Measurements from ENCODE around the gene CABP1.
"Not testable (repeated sequence)": the region's sequence is repeated elsewhere in the genome, so short reads cannot be mapped to it uniquely, and the experiment has no call there.

The CABP1 gene

DNA sequence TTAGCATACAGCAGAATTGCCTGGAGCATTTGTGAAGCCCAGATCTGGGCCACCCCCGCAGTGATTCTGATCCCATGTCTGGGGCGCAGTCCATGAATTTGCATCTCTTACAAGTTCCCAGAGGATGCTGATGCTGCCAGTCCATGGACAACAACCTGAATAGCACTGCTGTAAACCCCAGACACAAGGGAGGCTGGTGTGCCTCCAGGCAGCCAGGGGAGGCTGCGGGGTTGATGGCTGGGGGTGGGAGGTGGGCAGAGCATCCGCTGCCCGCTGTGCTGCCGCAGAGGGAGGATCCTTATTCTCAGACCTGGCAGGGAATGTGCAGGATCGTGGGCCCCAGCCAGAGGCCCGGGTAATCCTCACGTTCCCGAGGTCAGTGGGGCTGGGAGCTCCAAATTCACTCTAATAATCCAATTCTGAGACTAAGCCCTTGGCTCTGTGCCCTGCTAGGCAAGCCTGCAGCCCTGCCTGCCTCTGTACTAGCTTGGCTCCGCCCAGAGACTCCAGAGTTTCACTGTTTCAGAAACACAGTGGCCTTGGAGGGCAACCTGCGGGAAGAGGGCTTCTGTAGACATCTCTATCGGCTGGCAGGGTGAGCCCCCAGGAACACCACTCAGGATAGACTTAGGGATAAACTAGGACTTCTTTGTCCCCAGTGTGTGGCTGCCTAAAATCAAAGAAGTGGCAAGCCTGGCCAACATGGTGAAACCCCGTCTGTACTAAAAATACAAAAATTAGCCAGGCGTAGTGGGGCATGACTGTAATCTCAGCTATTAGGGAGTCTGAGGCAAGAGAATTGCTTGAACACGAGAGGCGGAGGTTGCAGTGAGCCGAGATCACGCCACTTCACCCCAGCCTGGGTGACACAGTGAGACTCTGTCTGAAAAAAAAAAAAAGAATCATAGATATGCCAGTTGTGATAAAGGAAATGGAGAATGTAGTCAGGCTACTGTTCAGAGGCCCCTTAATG is 28.7 kb downstream of the CABP1 start:
- Mint-ChIP-seq H3K4me3 (no peak overlapping the region), H3K27me3 (no peaks in the 10 kb centered on the region), H3K27ac (no peak overlapping the region), H3K4me1 (peaks cover 1% of the 10 kb centered on the region), H3K9me3 (no peaks in the 10 kb centered on the region), H3K36me3 (ENCODE audit: low read depth) (no peaks in the 10 kb centered on the region)
- ATAC-seq (no peak), DNase-seq (no peak)

DNA sequence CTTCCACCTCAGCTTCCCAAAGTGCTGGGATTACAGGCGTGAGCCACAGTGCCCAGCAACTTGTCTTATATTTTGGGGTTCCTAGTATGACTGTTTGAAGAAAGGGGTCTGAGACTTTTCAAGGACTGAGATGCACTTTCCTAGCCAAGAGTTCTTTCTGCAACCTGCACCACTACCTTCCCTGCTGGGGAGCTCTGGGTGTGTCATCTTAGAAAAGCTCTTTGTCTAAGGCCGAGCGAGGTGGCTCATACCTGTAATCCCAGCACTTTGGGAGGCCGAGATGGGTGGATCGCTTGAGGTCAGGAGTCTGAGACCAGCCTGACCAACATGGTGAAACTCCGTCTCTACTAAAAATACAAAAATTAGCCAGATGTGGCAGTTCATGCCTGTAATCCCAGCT is 29.8 kb downstream of the CABP1 start:
- H3K9me3 Mint-ChIP-seq; H3K36me3 Mint-ChIP-seq (ENCODE audit: low read depth); ATAC-seq; DNase-seq; H3K27ac Mint-ChIP-seq; H3K4me3 Mint-ChIP-seq; H3K4me1 Mint-ChIP-seq; H3K27me3 Mint-ChIP-seq: not testable (repeated sequence)

DNA sequence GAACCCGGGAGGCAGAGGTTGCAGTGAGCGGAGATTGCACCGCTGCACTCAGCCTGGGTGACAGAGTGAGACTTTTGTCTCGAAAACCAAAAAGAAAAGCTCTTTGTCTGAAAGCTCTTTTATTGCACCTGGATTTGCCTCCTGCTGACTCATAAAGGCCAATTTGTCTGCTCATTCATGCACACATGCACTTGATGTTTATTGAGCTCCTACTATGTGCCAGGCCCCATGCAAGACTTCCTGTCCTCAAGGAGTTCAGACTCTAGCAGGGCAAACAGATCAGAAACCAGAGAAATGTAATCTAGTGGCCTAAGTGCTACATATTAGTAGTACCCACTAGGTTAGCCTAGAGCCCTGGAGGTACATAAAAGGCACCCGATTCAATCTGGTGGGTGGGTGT is 30.2 kb downstream of the CABP1 start:
- no peaks in the 10 kb centered on the region for H3K27me3 Mint-ChIP-seq
- no peak overlapping the region for H3K27ac Mint-ChIP-seq
- no peaks in the 10 kb centered on the region for H3K9me3 Mint-ChIP-seq
- H3K4me1 Mint-ChIP-seq, result peaks cover 4% of the 10 kb centered on the region
- no peak overlapping the region for H3K4me3 Mint-ChIP-seq
- no peak for ATAC-seq
- no peak for DNase-seq
- H3K36me3 Mint-ChIP-seq (ENCODE audit: low read depth), result no peaks in the 10 kb centered on the region

DNA sequence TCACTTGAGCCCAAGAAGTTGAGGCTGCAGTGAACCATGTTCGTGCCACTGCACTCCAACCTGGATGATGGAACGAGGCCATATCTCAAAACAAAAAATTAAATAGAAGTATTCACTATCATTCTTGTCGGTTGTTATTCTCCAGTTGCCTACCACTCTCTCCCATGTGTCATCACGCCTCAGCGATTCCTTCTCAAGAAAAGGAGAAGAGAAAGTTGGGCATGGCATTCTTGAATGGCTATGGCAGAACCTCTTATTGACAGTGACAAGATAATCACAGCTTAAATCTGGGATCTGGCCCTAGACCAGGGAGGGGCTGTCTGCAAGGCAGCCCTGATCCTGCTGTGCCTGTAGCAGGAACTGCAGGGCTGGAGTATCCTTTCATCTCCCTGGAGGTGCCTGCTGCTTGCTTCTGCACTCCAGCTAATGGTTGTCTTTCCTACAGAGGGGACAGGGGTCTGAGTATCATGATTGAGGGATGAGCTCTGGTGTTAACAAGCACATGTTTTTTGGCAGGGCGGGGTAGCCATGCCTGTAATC is 33.7 kb downstream of the CABP1 start:
- Mint-ChIP-seq H3K36me3 (ENCODE audit: low read depth) (no peaks in the 10 kb centered on the region), H3K27ac (no peak overlapping the region), H3K4me1 (peaks cover 19% of the 10 kb centered on the region), H3K9me3 (no peaks in the 10 kb centered on the region), H3K4me3 (no peak overlapping the region), H3K27me3 (no peaks in the 10 kb centered on the region)
- no peak for ATAC-seq
- DNase-seq, result no peak

DNA sequence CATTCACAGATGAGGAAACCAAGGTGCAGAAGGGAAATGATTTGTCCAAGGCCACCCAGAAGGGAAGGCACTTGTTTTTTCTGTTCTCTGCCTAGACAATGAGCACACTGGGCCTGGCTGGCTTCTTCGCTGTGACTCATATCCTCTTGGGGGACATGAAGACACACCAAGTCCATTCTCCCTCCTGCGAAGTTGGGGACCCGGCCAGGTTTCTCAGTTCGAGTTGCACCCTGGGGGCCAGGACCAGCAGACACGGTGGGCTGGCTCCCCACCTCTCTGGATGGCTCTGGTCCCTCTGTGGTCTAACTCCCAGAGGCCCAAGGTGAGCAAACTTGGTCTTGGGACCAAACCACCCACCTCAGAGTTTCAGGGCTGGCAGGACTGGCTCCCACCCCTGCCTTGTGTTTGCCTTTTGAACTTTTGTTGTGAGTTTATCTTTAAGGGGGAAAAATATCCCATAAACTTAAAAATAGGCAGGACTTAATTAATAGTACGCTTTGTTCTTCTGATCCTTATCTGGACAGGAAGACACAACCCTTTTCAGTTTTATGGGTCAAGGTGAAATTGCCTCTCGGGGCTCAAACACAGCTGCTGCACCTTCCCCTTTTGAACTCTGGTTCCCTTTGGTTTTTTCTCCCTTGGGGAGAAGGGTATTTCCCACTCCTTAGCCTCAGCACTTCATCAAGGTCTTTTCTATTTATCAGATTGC is 37.5 kb downstream of the CABP1 start:
- ATAC-seq, result peak; percentile 61
- Mint-ChIP-seq H3K27ac (no peak overlapping the region), H3K36me3 (ENCODE audit: low read depth) (no peaks in the 10 kb centered on the region), H3K4me1 (peaks cover 20% of the 10 kb centered on the region), H3K27me3 (no peaks in the 10 kb centered on the region), H3K4me3 (no peak overlapping the region), H3K9me3 (no peaks in the 10 kb centered on the region)
- peak; percentile 30 for DNase-seq

DNA sequence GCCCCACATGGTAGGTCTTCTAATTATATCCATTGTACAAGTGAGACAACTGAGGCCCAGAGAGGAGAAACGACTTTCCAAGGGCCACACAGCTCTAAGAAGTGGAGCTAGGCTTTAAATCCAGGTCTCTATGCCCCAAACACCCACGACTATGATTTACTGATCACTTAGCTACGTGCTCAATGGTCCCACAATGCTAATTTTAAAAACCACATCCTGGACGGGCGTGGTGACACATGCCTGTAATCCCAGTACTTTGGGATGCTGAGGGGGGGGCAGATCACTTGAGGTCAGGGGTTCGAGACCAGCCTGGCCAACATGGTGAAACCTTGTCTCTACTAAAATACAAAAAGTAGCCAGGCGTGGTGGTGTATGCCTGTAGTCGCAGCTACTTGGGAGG is 38.1 kb downstream of the CABP1 start:
- Mint-ChIP-seq H3K27me3 (no peaks in the 10 kb centered on the region), H3K27ac (no peak overlapping the region), H3K9me3 (no peaks in the 10 kb centered on the region), H3K36me3 (ENCODE audit: low read depth) (no peaks in the 10 kb centered on the region), H3K4me3 (no peak overlapping the region), H3K4me1 (peaks cover 20% of the 10 kb centered on the region)
- DNase-seq (peak; percentile 11), ATAC-seq (no peak)

DNA sequence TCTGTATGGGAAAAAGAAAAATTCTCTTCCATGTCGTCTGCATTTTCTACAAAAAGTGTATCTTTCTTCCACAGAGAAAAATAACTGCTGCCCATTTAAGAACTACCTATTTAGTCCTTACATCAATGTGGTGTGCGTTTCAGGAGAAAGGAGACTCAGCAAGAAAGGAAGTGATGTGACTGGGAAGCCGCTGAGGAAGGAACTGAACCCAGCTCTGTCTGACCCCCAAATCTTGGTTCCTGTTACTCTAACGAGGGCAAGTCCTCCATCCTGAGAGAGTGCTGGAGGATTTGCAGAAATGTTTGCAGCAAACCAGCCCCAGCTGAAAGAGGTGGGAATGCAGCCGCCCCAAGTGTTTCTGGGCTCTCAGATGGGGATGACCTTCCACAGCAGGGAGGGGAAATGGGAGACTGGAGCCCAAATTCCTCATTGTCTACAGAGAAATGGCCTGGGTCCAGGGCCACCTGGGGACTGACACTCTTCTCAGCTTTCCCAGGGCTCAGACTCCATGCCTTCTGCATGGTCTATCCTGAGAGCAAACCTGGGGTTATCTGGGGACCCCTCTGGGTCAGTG is 39.8 kb downstream of the CABP1 start:
- ATAC-seq, result no peak
- Mint-ChIP-seq H3K4me3 (no peak overlapping the region), H3K27me3 (no peaks in the 10 kb centered on the region), H3K36me3 (ENCODE audit: low read depth) (no peaks in the 10 kb centered on the region), H3K9me3 (no peaks in the 10 kb centered on the region), H3K4me1 (peaks cover 24% of the 10 kb centered on the region), H3K27ac (no peak overlapping the region)
- no peak for DNase-seq

DNA sequence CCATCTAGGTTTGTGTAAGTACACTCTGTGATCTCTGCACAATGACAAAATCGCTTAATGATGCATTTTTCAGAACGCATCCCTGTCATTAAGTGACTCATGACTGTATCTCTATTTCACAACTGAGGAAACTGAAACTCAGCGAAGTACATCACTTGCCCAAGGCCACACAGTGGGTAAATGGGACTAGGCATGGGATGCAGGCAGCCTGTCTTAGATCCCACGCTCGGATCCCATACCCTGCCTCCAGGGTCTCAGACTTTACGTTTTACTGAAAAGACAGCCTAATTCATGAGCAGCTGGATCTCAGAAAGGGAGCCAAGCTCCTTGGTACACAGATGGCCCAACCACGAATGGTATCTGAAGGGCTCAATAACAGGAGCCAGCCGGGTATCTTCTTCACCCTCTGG is 44.1 kb downstream of the CABP1 start:
- DNase-seq (no peak), ATAC-seq (no peak)
- Mint-ChIP-seq H3K4me3 (no peak overlapping the region), H3K27ac (no peak overlapping the region), H3K36me3 (ENCODE audit: low read depth) (peaks cover 2% of the 10 kb centered on the region), H3K4me1 (peaks cover 33% of the 10 kb centered on the region), H3K27me3 (no peaks in the 10 kb centered on the region), H3K9me3 (no peaks in the 10 kb centered on the region)

DNA sequence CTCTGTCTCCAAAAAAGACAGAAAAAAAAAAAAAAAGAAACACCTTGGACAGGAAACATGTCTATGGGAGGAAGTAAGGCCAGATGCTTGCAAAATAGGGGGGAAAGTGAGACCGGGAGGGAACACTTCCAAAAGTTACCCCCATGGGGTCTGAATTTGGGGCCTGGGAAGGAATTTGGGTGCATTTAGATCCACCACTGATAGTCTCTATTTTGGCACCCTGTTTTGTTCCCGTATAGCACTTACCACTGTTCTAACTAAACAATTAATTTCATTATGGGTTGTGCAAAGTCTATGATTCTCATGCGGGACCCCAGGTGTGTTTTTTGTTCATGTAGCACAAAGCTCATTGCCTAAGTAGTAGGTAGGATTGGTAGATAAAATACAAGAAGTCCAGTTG is 45.1 kb downstream of the CABP1 start:
- H3K4me1 Mint-ChIP-seq, result peaks cover 39% of the 10 kb centered on the region
- DNase-seq, result no peak
- no peaks in the 10 kb centered on the region for H3K9me3 Mint-ChIP-seq
- peak overlapping the region; percentile 83 for H3K4me3 Mint-ChIP-seq
- no peak for ATAC-seq
- no peaks in the 10 kb centered on the region for H3K27me3 Mint-ChIP-seq
- peaks cover 2% of the 10 kb centered on the region for H3K36me3 Mint-ChIP-seq (ENCODE audit: low read depth)
- peak overlapping the region; percentile 90 for H3K27ac Mint-ChIP-seq

DNA sequence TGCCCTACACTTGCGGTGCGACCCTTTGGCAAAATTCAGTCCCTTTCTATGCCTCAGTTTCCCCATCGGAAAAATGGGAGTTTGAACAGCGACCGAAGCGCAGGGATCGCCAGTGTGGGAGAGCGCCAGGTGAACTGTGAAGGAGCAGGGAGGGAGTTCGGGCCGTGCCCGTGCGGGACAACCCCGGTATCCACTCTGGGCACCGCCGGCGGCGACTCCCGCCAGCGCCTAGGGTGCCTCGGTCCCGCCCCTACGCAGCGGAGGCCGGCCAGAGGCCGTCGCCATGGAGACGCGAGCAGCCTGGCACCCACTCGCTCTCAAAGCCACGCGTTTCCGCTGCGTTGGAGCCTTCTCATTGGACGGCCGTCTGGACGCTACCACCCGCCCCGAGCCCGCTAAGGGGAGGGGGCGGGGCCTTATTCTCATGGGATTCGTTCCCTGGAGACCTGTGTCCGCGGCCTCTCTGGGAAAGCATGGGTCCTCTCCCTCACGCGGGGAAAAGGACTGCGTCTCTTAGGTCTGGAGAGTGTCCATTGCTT is 45.8 kb downstream of the CABP1 start:
- ATAC-seq (peak; percentile 88), DNase-seq (peak; percentile 97)
- no peaks in the 10 kb centered on the region for H3K9me3 Mint-ChIP-seq
- peaks cover 2% of the 10 kb centered on the region for H3K36me3 Mint-ChIP-seq (ENCODE audit: low read depth)
- peaks cover 42% of the 10 kb centered on the region for H3K4me1 Mint-ChIP-seq
- H3K27me3 Mint-ChIP-seq, result no peaks in the 10 kb centered on the region
- peak overlapping the region; percentile 83 for H3K4me3 Mint-ChIP-seq
- H3K27ac Mint-ChIP-seq, result peak overlapping the region; percentile 90

DNA sequence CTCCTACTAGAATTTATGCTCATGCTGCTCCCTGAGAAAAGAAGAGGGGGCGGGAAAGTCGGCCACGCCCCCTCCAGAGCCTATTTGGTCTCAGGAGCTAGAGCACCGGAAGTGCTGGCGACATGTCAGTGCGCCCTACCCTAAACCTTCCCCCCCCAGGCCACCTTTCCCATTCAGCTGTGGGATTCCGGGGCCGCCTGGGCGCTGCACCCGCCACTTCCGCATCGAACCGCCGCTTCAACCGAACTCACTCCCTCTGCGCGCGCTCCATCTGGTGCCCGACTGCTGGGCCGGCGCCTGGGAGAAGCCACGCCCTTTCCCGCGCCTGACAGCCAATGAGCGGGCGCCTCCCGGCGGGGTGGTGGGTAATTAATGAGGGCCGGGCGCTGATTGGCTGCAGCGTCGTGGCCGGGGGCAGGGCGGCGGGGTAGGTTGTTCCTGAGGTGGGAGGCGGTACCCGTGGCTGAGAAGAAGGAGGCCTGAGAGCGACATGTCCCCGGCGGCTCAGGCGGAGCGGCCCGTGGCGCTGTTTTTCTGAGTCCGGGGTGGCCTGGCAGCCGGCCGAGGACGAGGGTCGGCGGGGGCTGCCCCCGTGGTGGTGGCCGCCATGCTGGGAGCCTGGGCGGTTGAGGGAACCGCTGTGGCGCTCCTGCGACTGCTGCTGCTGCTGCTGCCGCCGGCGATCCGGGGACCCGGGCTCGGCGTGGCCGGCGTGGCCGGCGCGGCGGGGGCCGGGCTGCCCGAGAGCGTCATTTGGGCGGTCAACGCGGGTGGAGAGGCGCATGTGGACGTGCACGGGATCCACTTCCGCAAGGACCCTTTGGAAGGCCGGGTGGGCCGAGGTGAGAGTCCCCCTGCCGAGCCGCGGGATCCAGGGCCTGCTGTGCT is 46.5 kb downstream of the CABP1 start, which contains the start of gene MLEC:
TSS of gene MLEC (plus strand) at position 460 of the 888 bp plus-strand sequence. CDS start at position 608, 148 bp downstream.
- no peaks in the 10 kb centered on the region for H3K9me3 Mint-ChIP-seq
- H3K36me3 Mint-ChIP-seq (ENCODE audit: low read depth), result peaks cover 2% of the 10 kb centered on the region
- peak within 1 kb of the TSS; percentile 85 for H3K4me3 Mint-ChIP-seq
- DNase-seq, result peak; percentile 98
- H3K27ac Mint-ChIP-seq, result peak within 1 kb of the TSS; percentile 90
- H3K27me3 Mint-ChIP-seq, result no peaks in the 10 kb centered on the region
- ATAC-seq, result peak; percentile 86
- peaks cover 48% of the 10 kb centered on the region for H3K4me1 Mint-ChIP-seq

DNA sequence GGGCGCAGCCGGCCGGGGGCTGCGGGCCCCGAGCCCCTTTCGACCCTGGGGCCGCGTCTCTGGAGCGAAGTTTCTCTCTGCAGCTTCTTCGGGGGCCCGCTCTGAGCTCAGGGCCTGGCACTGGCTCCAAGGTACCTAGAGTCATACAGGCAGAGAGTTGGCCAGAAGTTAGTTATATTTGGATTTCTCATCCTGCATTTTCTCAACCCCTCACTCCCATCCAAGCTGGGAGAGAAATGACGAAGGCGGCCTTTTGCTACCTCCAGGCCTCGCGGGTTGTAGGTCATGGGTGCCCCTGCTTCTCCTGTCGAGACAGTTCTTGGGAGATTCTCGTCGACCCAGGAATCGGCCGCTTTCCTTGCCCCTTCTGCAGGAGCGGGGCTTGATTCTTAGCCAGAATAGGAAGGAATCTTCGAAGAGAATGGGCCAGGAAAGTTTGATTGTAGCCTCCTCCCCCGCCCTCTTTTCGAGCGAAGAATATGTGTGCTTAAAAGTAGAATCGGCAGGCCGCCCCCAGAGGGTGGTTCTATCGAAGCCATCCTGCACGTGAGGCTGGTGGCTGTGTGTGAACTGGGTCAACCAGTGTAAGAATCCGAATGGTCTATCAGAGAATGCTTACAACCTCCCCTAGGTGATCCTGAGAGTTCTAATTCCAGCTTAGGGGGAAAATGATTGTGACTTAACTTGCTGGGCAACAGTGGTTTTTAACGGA is 47.3 kb downstream of the CABP1 start:
- DNase-seq (peak; percentile 53), ATAC-seq (no peak)
- peak overlapping the region; percentile 73 for H3K27ac Mint-ChIP-seq
- H3K36me3 Mint-ChIP-seq (ENCODE audit: low read depth), result peaks cover 5% of the 10 kb centered on the region
- no peaks in the 10 kb centered on the region for H3K9me3 Mint-ChIP-seq
- no peaks in the 10 kb centered on the region for H3K27me3 Mint-ChIP-seq
- H3K4me3 Mint-ChIP-seq, result peak overlapping the region; percentile 85
- H3K4me1 Mint-ChIP-seq, result peaks cover 56% of the 10 kb centered on the region

DNA sequence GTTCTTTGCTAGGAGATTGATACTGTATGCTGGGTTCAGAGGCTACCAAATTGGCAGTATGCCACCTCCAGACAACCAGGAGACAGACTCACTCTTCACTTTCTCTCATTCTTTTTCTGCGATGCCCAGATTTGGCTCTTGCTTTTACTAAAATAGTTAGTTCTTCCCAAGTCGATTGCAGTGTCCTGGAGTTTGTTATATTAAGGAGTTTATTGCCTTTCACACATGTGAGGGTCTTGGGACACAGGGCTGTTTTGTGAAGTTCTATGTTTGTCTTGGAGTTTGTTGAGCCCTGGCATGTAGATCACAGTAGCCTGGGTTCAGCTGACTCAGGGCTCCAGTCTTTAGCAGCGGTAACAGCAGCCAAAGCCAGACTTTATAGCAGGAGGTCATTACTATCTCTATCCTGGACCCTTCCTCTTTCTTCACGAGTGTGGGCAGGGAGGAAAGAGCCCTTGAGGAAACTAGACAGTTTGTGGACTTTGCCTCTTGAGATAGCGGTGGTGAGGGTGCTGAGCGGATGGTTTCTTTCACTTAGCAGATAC is 48.2 kb downstream of the CABP1 start:
- no peaks in the 10 kb centered on the region for H3K9me3 Mint-ChIP-seq
- H3K36me3 Mint-ChIP-seq (ENCODE audit: low read depth), result peaks cover 9% of the 10 kb centered on the region
- H3K4me1 Mint-ChIP-seq, result peaks cover 59% of the 10 kb centered on the region
- H3K4me3 Mint-ChIP-seq, result peak overlapping the region; percentile 85
- no peaks in the 10 kb centered on the region for H3K27me3 Mint-ChIP-seq
- ATAC-seq (no peak), DNase-seq (no peak)
- peak overlapping the region; percentile 73 for H3K27ac Mint-ChIP-seq
